ENCODE measurements around the gene PTPA.

Gene PTPA

GRCh38 chr9:129173296-129174101 lies 62.3 kb downstream of the PTPA start:
- DNase-seq (ENCODE audit: low read depth, low spot score) = no peak
- peak overlapping the region; percentile 98 for H3K27ac ChIP-seq

- H3K27ac ChIP-seq = peak overlapping the region; percentile 98
- DNase-seq (ENCODE audit: low read depth, low spot score) = peak; percentile 43
These were observed 63.0 kb downstream of the PTPA start for GRCh38 chr9:129174102-129174723.

- no peak for DNase-seq (ENCODE audit: low read depth, low spot score)
- peak overlapping the region; percentile 98 for H3K27ac ChIP-seq
These were observed 63.7 kb downstream of the PTPA start for GRCh38 chr9:129174724-129175514.

GRCh38 chr9:129175515-129175824 lies 64.3 kb downstream of the PTPA start:
- peak overlapping the region; percentile 98 for H3K27ac ChIP-seq
- DNase-seq (ENCODE audit: low read depth, low spot score) = no peak

- H3K27ac ChIP-seq = peak overlapping the region; percentile 98
- peak; percentile 81 for DNase-seq (ENCODE audit: low read depth, low spot score)
These were observed 64.8 kb downstream of the PTPA start for GRCh38 chr9:129175825-129176633.

GRCh38 chr9:129176701-129177442 lies 65.7 kb downstream of the PTPA start:
- no peak for DNase-seq (ENCODE audit: low read depth, low spot score)
- H3K27ac ChIP-seq = peak overlapping the region; percentile 98

GRCh38 chr9:129177443-129177790 lies 66.2 kb downstream of the PTPA start:
- no peak for DNase-seq (ENCODE audit: low read depth, low spot score)

GRCh38 chr9:129177791-129178567 lies 66.8 kb downstream of the PTPA start, which contains the start of gene IER5L:
Gene IER5L, minus strand, starts transcription at chr9:129178261. Its CDS starts 209 bp downstream, at chr9:129178052.
- peak within 1 kb of the TSS; percentile 98 for H3K27ac ChIP-seq
- DNase-seq (ENCODE audit: low read depth, low spot score) = peak; percentile 64

More at GRCh38 chr9:129177443-129177790, 66.2 kb downstream of the PTPA start:
- peak overlapping the region; percentile 98 for H3K27ac ChIP-seq

- no peak for DNase-seq (ENCODE audit: low read depth, low spot score)
These were observed 67.6 kb downstream of the PTPA start for GRCh38 chr9:129178568-129179382.

GRCh38 chr9:129181246-129181645 lies 70.0 kb downstream of the PTPA start:
- no peak overlapping the region for H3K27ac ChIP-seq
- no peak for DNase-seq (ENCODE audit: low read depth, low spot score)

More at GRCh38 chr9:129178568-129179382, 67.6 kb downstream of the PTPA start:
- H3K27ac ChIP-seq = no peak overlapping the region

GRCh38 chr9:129182122-129182521 lies 70.9 kb downstream of the PTPA start:
- no peak overlapping the region for H3K27ac ChIP-seq
- no peak for DNase-seq (ENCODE audit: low read depth, low spot score)

GRCh38 chr9:129182625-129183494 lies 71.6 kb downstream of the PTPA start:
- no peak for DNase-seq (ENCODE audit: low read depth, low spot score)
- H3K27ac ChIP-seq = no peak overlapping the region

- no peak overlapping the region for H3K27ac ChIP-seq
- DNase-seq (ENCODE audit: low read depth, low spot score) = no peak
These were observed 72.4 kb downstream of the PTPA start for GRCh38 chr9:129183495-129184218.

GRCh38 chr9:129184219-129184524 lies 73.0 kb downstream of the PTPA start:
- DNase-seq (ENCODE audit: low read depth, low spot score) = no peak
- H3K27ac ChIP-seq = no peak overlapping the region

GRCh38 chr9:129184596-129185122 lies 73.4 kb downstream of the PTPA start:
- H3K27ac ChIP-seq = no peak overlapping the region
- DNase-seq (ENCODE audit: low read depth, low spot score) = no peak

GRCh38 chr9:129185402-129185801 lies 74.2 kb downstream of the PTPA start:
- H3K27ac ChIP-seq = no peak overlapping the region
- DNase-seq (ENCODE audit: low read depth, low spot score) = no peak

All from epithelial cell of prostate (primary cell).